ENCODE results near the gene NRBP1.

The NRBP1 gene

DNA sequence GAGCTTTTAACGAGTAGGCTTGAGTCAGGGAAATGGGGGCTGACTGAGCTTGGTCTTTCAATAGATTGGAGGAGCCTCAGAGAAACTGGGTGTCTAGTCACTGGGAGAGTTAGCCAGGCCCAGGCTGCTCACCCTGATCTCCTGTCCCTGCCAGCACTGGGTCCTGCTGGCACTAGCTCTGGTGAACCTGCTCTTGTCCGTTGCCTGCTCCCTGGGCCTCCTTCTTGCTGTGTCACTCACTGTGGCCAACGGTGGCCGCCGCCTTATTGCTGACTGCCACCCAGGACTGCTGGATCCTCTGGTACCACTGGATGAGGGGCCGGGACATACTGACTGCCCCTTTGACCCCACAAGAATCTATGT, 14.5 kb downstream of the NRBP1 start:
- Histone ChIP-seq H3K9me2 (replicated peaks; ENCODE audit: insufficient read depth, low read length) (no peaks in the 10 kb centered on the region), H3K4me2 (ENCODE audit: low read depth, low read length, poor library complexity, severe bottlenecking) (no peak overlapping the region), H3F3A (ENCODE audit: insufficient read depth) (no peaks in the 10 kb centered on the region), H3K27me3 (ENCODE audit: low read length) (no peaks in the 10 kb centered on the region), H3K79me2 (ENCODE audit: insufficient read depth, low read length) (no peaks in the 10 kb centered on the region), H3K9ac (ENCODE audit: low read length) (no peak overlapping the region), H4K20me1 (ENCODE audit: low read depth, low read length) (no peaks in the 10 kb centered on the region), H3K36me3 (ENCODE audit: low read length) (peaks cover 3% of the 10 kb centered on the region; the same call in 1 of the 2 replicates), H3K4me3 (ENCODE audit: insufficient read depth, low read length, poor library complexity, severe bottlenecking) (no peak overlapping the region), H3K27ac (ENCODE audit: low read depth, low read length) (no peak overlapping the region), H3K9me3 (ENCODE audit: insufficient read depth, low read length) (no peaks in the 10 kb centered on the region), H2AFZ (ENCODE audit: low read depth, low read length, severe bottlenecking) (no peak overlapping the region)
- no peak for TF ChIP-seq EZH2phosphoT487 (conservative IDR thresholded peaks at IDR 0.05; ENCODE audit: low read length)
- TF ChIP-seq, protein P1, sequence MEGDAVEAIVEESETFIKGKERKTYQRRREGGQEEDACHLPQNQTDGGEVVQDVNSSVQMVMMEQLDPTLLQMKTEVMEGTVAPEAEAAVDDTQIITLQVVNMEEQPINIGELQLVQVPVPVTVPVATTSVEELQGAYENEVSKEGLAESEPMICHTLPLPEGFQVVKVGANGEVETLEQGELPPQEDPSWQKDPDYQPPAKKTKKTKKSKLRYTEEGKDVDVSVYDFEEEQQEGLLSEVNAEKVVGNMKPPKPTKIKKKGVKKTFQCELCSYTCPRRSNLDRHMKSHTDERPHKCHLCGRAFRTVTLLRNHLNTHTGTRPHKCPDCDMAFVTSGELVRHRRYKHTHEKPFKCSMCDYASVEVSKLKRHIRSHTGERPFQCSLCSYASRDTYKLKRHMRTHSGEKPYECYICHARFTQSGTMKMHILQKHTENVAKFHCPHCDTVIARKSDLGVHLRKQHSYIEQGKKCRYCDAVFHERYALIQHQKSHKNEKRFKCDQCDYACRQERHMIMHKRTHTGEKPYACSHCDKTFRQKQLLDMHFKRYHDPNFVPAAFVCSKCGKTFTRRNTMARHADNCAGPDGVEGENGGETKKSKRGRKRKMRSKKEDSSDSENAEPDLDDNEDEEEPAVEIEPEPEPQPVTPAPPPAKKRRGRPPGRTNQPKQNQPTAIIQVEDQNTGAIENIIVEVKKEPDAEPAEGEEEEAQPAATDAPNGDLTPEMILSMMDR (IDR thresholded peaks at IDR 0.05; ENCODE audit: insufficient read depth, low read length, poor library complexity, severe bottlenecking), result no peak

DNA sequence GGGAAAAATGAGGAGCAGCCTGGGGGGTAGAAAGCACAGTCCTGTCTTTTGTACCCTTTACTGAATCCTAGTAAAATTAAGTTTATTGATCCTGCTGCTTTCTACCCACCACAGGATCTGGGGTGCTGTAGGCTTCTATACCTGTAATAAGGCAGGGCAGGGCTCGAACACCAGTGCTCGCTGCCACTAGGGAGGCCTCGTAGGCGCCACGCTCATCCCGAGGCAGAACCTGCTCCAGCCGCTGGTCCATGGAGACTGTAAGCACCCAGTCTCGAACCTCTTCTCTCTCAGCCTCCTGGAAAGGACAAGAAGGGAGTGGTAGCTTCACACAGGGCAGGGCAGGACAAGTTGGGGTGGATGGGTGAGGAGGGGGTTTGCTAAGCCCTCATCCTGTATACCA, 16.7 kb downstream of the NRBP1 start:
- Histone ChIP-seq H3K36me3 (ENCODE audit: low read length) (no peaks in the 10 kb centered on the region), H3K4me3 (ENCODE audit: insufficient read depth, low read length, poor library complexity, severe bottlenecking) (no peak overlapping the region)

DNA sequence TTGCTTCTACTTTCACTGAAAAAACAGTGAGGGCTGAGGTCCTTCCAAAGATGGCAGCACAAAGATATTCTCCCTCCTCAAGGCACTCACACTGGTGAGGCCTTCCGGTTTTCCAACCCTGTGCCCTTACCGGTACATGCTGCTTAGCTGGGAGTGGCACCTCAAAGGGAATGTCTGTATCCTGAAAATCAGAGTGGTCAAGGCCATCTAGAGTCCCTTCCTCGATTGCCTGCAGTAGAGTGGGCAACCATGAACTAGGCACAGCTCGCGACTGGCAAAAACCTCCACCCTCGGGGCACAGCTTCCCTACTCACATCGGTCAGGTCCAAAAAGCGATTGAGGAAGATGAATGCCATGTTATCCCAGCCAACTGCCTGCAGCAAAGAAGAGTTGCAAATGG, 17.2 kb downstream of the NRBP1 start:
- Histone ChIP-seq H3K36me3 (ENCODE audit: low read length) (no peaks in the 10 kb centered on the region), H3F3A (ENCODE audit: insufficient read depth) (no peaks in the 10 kb centered on the region), H3K4me2 (ENCODE audit: low read depth, low read length, poor library complexity, severe bottlenecking) (no peak overlapping the region), H3K9ac (ENCODE audit: low read length) (no peak overlapping the region), H3K27ac (ENCODE audit: low read depth, low read length) (no peak overlapping the region), H3K27me3 (ENCODE audit: low read length) (no peaks in the 10 kb centered on the region), H3K9me2 (replicated peaks; ENCODE audit: insufficient read depth, low read length) (no peaks in the 10 kb centered on the region), H3K4me3 (ENCODE audit: insufficient read depth, low read length, poor library complexity, severe bottlenecking) (no peak overlapping the region), H4K20me1 (ENCODE audit: low read depth, low read length) (no peaks in the 10 kb centered on the region), H2AFZ (ENCODE audit: low read depth, low read length, severe bottlenecking) (no peak overlapping the region), H3K79me2 (ENCODE audit: insufficient read depth, low read length) (no peaks in the 10 kb centered on the region), H3K9me3 (ENCODE audit: insufficient read depth, low read length) (no peaks in the 10 kb centered on the region)
- TF ChIP-seq, protein P1 (IDR thresholded peaks at IDR 0.05; ENCODE audit: insufficient read depth, low read length, poor library complexity, severe bottlenecking), result no peak
- no peak for TF ChIP-seq EZH2phosphoT487 (conservative IDR thresholded peaks at IDR 0.05; ENCODE audit: low read length)

More for the DNA sequence above, 16.7 kb downstream of the NRBP1 start:
- no peak overlapping the region for H3K9ac ChIP-seq (ENCODE audit: low read length)
- TF ChIP-seq, protein P1 (IDR thresholded peaks at IDR 0.05; ENCODE audit: insufficient read depth, low read length, poor library complexity, severe bottlenecking), result no peak
- no peak for TF ChIP-seq EZH2phosphoT487 (conservative IDR thresholded peaks at IDR 0.05; ENCODE audit: low read length)
- H3K27me3 ChIP-seq (ENCODE audit: low read length), result no peaks in the 10 kb centered on the region
- no peaks in the 10 kb centered on the region for H3K9me3 ChIP-seq (ENCODE audit: insufficient read depth, low read length)
- no peaks in the 10 kb centered on the region for H3K9me2 ChIP-seq (replicated peaks; ENCODE audit: insufficient read depth, low read length)
- no peaks in the 10 kb centered on the region for H4K20me1 ChIP-seq (ENCODE audit: low read depth, low read length)
- no peak overlapping the region for H2AFZ ChIP-seq (ENCODE audit: low read depth, low read length, severe bottlenecking)
- H3F3A ChIP-seq (ENCODE audit: insufficient read depth), result no peaks in the 10 kb centered on the region
- H3K79me2 ChIP-seq (ENCODE audit: insufficient read depth, low read length), result no peaks in the 10 kb centered on the region
- H3K27ac ChIP-seq (ENCODE audit: low read depth, low read length), result no peak overlapping the region
- no peak overlapping the region for H3K4me2 ChIP-seq (ENCODE audit: low read depth, low read length, poor library complexity, severe bottlenecking)

Data from SU-DHL-6 (cell line).